ENCODE results near the gene OVOL2. TPM values are rescaled to one million over a fixed set of nuclear protein-coding genes. Genes with fewer than 3 reads are reported as not detected.
"Not testable (repeated sequence)": the region's sequence is repeated elsewhere in the genome, so short reads cannot be mapped to it uniquely, and the experiment has no call there.

OVOL2 gene
- 6.9 and 7.6 TPM in 2 replicates for polyA plus RNA-seq (2013)

- H4K8ac ChIP-seq (ENCODE audit: low read depth, low read length), result peak within 1 kb of the TSS; percentile 82
- H3K36me3 ChIP-seq (ENCODE audit: control insufficient read depth in 1 of 2, insufficient read depth in 2 of 2, low read length in 2 of 2), result peaks cover 0 to under 1% of the 10 kb centered on the region in 2 experiments
- DNase-seq, result peak; percentile 94 to 96
Observed at GRCh38 chr20:18057101-18057993, at the start of gene OVOL2. Gene OVOL2, minus strand, starts transcription at chr20:18057916. Its CDS starts 282 bp downstream, at chr20:18057634.

DNA sequence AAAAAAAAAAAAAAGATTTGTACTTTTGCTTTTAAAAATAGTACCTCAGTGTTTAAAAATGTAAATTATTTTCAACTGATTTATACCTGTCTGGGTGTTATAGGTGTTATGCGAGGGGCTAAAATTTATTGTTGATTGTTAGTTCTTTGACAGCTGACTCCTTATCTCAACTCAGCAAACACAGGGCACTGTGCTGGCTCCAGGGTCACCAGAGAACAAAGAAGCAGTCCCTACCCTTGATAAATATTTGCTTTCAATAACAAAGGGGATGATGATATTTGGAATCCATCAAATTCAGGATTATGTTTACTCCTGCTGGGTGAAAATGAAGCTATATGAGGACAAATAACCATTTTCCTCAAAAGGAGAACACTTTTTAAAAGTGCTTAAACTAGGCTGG is 45.8 kb upstream of the OVOL2 start:
- no peaks in the 10 kb centered on the region for H3K79me2 ChIP-seq (ENCODE audit: control insufficient read depth, insufficient read depth, low read length, poor library complexity)
- H3K9ac ChIP-seq (ENCODE audit: low read length), result no peak overlapping the region
- H2BK120ac ChIP-seq (ENCODE audit: insufficient read depth, low read length, poor library complexity), result peak overlapping the region; percentile 39
- H3K27me3 ChIP-seq (ENCODE audit: insufficient read depth, low read length), result no peaks in the 10 kb centered on the region
- no peak overlapping the region for H3K4ac ChIP-seq (ENCODE audit: low read depth, low read length)
- H3K27ac ChIP-seq (ENCODE audit: low read depth, low read length), result no peak overlapping the region
- H4K91ac ChIP-seq (ENCODE audit: low read depth, low read length), result no peak overlapping the region
- H3K23ac ChIP-seq (ENCODE audit: low read length), result no peak overlapping the region
- H4K12ac ChIP-seq (ENCODE audit: low read depth, low read length), result no peak overlapping the region
- H4K8ac ChIP-seq (ENCODE audit: low read depth, low read length), result no peak overlapping the region
- no peak overlapping the region for H3K4me2 ChIP-seq (ENCODE audit: low read length)
- H2BK12ac ChIP-seq (ENCODE audit: low read length), result no peak overlapping the region
- no peaks in the 10 kb centered on the region for H3K36me3 ChIP-seq (ENCODE audit: control insufficient read depth in 1 of 2, insufficient read depth in 2 of 2, low read length in 2 of 2)
- no peaks in the 10 kb centered on the region for H3K79me1 ChIP-seq (ENCODE audit: low read length)
- no CpG with 5 or more reads among the region's 1 CpG for WGBS (ENCODE audit: extremely low coverage, insufficient coverage, insufficient read length)
- no peaks in the 10 kb centered on the region for H3K9me3 ChIP-seq (ENCODE audit: insufficient read depth, low read depth, low read length)
- H3K18ac ChIP-seq (ENCODE audit: low read length), result no peak overlapping the region
- DNase-seq, result no peak
- H2AK5ac ChIP-seq (ENCODE audit: low read length), result no peak overlapping the region
- H2AFZ ChIP-seq (ENCODE audit: insufficient read depth, low read length, poor library complexity), result no peak overlapping the region
- no peak overlapping the region for H2BK5ac ChIP-seq (ENCODE audit: low read depth, low read length, poor library complexity)
- no peak overlapping the region for H3K14ac ChIP-seq (ENCODE audit: low read length)
- H3K4me3 ChIP-seq (ENCODE audit: low read depth, low read length), result no peak overlapping the region
- H3K4me1 ChIP-seq (ENCODE audit: control insufficient read depth in 1 of 2, insufficient read depth in 2 of 2, low read length in 2 of 2), result peaks cover 0 to 2% of the 10 kb centered on the region in 2 experiments

More at GRCh38 chr20:18057101-18057993, at the start of gene OVOL2:
- Histone ChIP-seq H2AFZ (ENCODE audit: insufficient read depth, low read length, poor library complexity) (peak within 1 kb of the TSS; percentile 82), H3K4me1 (ENCODE audit: control insufficient read depth in 1 of 2, insufficient read depth in 2 of 2, low read length in 2 of 2) (peaks cover 15 to 24% of the 10 kb centered on the region in 2 experiments), H3K27me3 (ENCODE audit: insufficient read depth, low read length) (no peaks in the 10 kb centered on the region), H3K18ac (ENCODE audit: low read length) (peak within 1 kb of the TSS; percentile 94), H3K9ac (ENCODE audit: low read length) (peak within 1 kb of the TSS; percentile 62), H2BK120ac (ENCODE audit: insufficient read depth, low read length, poor library complexity) (peak within 1 kb of the TSS; percentile 71), H3K9me3 (ENCODE audit: insufficient read depth, low read depth, low read length) (no peaks in the 10 kb centered on the region), H3K79me2 (ENCODE audit: control insufficient read depth, insufficient read depth, low read length, poor library complexity) (peaks cover 6% of the 10 kb centered on the region), H3K4me2 (ENCODE audit: low read length) (peak within 1 kb of the TSS; percentile 96), H3K27ac (ENCODE audit: low read depth, low read length) (peak within 1 kb of the TSS; percentile 88), H4K12ac (ENCODE audit: low read depth, low read length) (peak within 1 kb of the TSS; percentile 55), H3K14ac (ENCODE audit: low read length) (peak within 1 kb of the TSS; percentile 69), H3K23ac (ENCODE audit: low read length) (no peak within 1 kb of the TSS), H3K4ac (ENCODE audit: low read depth, low read length) (peak within 1 kb of the TSS; percentile 49), H2BK12ac (ENCODE audit: low read length) (peak within 1 kb of the TSS; percentile 56), H3K4me3 (ENCODE audit: low read depth, low read length) (peak within 1 kb of the TSS; percentile 87), H2AK5ac (ENCODE audit: low read length) (no peak within 1 kb of the TSS), H4K91ac (ENCODE audit: low read depth, low read length) (peak within 1 kb of the TSS; percentile 84), H3K79me1 (ENCODE audit: low read length) (peaks cover 13% of the 10 kb centered on the region), H2BK5ac (ENCODE audit: low read depth, low read length, poor library complexity) (peak within 1 kb of the TSS; percentile 76)
- WGBS (ENCODE audit: extremely low coverage, insufficient coverage, insufficient read length), result no CpG with 5 or more reads among the region's 73 CpGs

DNA sequence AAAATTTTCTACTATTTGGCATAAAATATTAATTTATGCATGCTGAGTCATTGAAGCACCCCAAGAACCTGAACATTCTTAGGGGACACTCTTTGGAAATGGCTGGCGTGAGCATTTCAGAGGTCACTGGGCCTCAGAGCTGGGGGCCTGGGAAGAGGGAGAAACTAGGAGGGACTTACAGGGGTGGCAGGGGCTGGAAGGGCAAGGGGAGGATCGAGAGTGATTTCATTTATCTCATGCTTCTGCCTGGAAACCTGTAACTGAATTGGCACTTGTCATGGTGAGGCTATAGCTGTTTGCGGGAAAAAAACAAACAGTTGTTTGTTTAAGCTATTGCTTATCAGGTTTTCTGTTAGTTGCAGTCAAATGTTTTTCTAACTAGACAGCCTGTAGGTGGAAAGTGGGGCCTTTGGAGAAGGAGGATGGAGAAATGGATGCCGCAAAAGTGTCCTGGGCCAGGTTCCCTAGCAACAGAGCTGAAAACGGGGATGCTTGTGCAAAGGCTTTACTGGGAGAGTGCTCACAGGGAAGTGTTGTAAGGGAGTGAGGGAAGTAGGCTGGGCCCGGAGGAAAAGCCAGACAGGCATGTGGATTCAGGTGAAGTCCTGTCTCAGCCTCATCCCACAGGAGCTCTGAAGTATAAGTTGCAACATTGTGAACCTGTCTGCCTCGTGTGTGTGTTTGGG is 43.6 kb upstream of the OVOL2 start:
- Histone ChIP-seq H3K4me1 (ENCODE audit: control insufficient read depth in 1 of 2, insufficient read depth in 2 of 2, low read length in 2 of 2) (peaks cover 0 to 4% of the 10 kb centered on the region in 2 experiments), H3K79me1 (ENCODE audit: low read length) (no peaks in the 10 kb centered on the region), H2BK120ac (ENCODE audit: insufficient read depth, low read length, poor library complexity) (no peak overlapping the region), H3K27me3 (ENCODE audit: insufficient read depth, low read length) (no peaks in the 10 kb centered on the region), H3K18ac (ENCODE audit: low read length) (no peak overlapping the region), H3K36me3 (ENCODE audit: control insufficient read depth in 1 of 2, insufficient read depth in 2 of 2, low read length in 2 of 2) (no peaks in the 10 kb centered on the region), H2BK5ac (ENCODE audit: low read depth, low read length, poor library complexity) (no peak overlapping the region), H3K79me2 (ENCODE audit: control insufficient read depth, insufficient read depth, low read length, poor library complexity) (no peaks in the 10 kb centered on the region), H4K91ac (ENCODE audit: low read depth, low read length) (no peak overlapping the region), H2BK12ac (ENCODE audit: low read length) (no peak overlapping the region), H4K8ac (ENCODE audit: low read depth, low read length) (no peak overlapping the region), H3K14ac (ENCODE audit: low read length) (no peak overlapping the region), H3K4ac (ENCODE audit: low read depth, low read length) (no peak overlapping the region), H4K12ac (ENCODE audit: low read depth, low read length) (no peak overlapping the region), H2AFZ (ENCODE audit: insufficient read depth, low read length, poor library complexity) (no peak overlapping the region), H3K27ac (ENCODE audit: low read depth, low read length) (no peak overlapping the region), H2AK5ac (ENCODE audit: low read length) (no peak overlapping the region), H3K9me3 (ENCODE audit: insufficient read depth, low read depth, low read length) (no peaks in the 10 kb centered on the region), H3K4me2 (ENCODE audit: low read length) (no peak overlapping the region), H3K4me3 (ENCODE audit: low read depth, low read length) (no peak overlapping the region), H3K9ac (ENCODE audit: low read length) (no peak overlapping the region), H3K23ac (ENCODE audit: low read length) (no peak overlapping the region)
- no CpG with 5 or more reads among the region's 7 CpGs for WGBS (ENCODE audit: extremely low coverage, insufficient coverage, insufficient read length)
- no peak for DNase-seq

- not testable (repeated sequence) for H2AK5ac ChIP-seq (ENCODE audit: low read length); H3K27ac ChIP-seq (ENCODE audit: low read depth, low read length); H2BK5ac ChIP-seq (ENCODE audit: low read depth, low read length, poor library complexity); DNase-seq; H3K79me1 ChIP-seq (ENCODE audit: low read length); H3K23ac ChIP-seq (ENCODE audit: low read length); H4K12ac ChIP-seq (ENCODE audit: low read depth, low read length); H4K91ac ChIP-seq (ENCODE audit: low read depth, low read length); H3K4me3 ChIP-seq (ENCODE audit: low read depth, low read length); H3K4ac ChIP-seq (ENCODE audit: low read depth, low read length); H3K9ac ChIP-seq (ENCODE audit: low read length); H3K18ac ChIP-seq (ENCODE audit: low read length); H3K79me2 ChIP-seq (ENCODE audit: control insufficient read depth, insufficient read depth, low read length, poor library complexity); H3K4me2 ChIP-seq (ENCODE audit: low read length); H3K27me3 ChIP-seq (ENCODE audit: insufficient read depth, low read length); H2BK12ac ChIP-seq (ENCODE audit: low read length); H2BK120ac ChIP-seq (ENCODE audit: insufficient read depth, low read length, poor library complexity); H4K8ac ChIP-seq (ENCODE audit: low read depth, low read length); H2AFZ ChIP-seq (ENCODE audit: insufficient read depth, low read length, poor library complexity); H3K14ac ChIP-seq (ENCODE audit: low read length); H3K4me1 ChIP-seq (ENCODE audit: control insufficient read depth in 1 of 2, insufficient read depth in 2 of 2, low read length in 2 of 2); H3K36me3 ChIP-seq (ENCODE audit: control insufficient read depth in 1 of 2, insufficient read depth in 2 of 2, low read length in 2 of 2); H3K9me3 ChIP-seq (ENCODE audit: insufficient read depth, low read depth, low read length)
- WGBS (ENCODE audit: extremely low coverage, insufficient coverage, insufficient read length), result no CpG with 5 or more reads among the region's 11 CpGs
Observed at GRCh38 chr20:18100569-18100968, 42.9 kb upstream of the OVOL2 start.
